Measurements from ENCODE around the gene EIF3I.

Gene EIF3I

DNA sequence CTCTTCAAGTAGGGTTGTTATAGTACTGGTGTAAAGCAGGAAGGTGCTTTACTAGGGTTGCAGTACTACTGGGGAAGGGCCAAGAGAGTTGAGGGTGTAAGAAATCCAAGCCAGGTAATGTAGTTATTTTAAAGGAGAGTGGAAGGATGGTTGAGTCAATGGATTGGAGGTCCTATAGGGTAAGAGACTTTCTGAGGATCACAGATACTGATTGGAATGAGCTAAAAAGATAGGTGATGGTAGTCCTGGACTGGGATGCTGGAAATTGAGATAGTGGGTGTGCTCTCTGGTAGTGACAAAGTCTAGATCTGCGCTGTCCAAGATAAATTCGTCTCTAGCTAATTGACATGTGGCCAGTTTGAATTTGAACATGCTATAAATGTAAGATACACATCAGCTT lies 35.7 kb upstream of the EIF3I start:
- Mint-ChIP-seq H3K4me3 (no peak overlapping the region), H3K4me1 (peaks cover 14% of the 10 kb centered on the region)

DNA sequence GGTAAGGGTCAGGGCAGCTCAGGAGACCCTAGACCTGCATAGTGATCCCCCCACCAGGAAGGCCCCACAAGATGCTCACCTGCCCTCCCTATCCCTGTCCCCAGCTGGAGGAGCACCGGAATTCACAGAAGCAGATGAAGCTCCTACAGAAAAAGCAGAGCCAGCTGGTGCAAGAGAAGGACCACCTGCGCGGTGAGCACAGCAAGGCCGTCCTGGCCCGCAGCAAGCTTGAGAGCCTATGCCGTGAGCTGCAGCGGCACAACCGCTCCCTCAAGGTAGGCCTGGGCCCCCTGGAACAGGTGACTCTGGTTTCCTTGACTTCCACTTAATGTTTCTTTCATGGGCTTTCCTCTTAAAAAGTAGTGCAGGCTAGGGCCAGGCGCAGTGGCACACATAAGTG lies 34.4 kb upstream of the EIF3I start:
- H3K36me3 Mint-ChIP-seq (ENCODE audit: low read depth), result peaks cover 74% of the 10 kb centered on the region
- DNase-seq, result no peak
- TF ChIP-seq, protein P1, sequence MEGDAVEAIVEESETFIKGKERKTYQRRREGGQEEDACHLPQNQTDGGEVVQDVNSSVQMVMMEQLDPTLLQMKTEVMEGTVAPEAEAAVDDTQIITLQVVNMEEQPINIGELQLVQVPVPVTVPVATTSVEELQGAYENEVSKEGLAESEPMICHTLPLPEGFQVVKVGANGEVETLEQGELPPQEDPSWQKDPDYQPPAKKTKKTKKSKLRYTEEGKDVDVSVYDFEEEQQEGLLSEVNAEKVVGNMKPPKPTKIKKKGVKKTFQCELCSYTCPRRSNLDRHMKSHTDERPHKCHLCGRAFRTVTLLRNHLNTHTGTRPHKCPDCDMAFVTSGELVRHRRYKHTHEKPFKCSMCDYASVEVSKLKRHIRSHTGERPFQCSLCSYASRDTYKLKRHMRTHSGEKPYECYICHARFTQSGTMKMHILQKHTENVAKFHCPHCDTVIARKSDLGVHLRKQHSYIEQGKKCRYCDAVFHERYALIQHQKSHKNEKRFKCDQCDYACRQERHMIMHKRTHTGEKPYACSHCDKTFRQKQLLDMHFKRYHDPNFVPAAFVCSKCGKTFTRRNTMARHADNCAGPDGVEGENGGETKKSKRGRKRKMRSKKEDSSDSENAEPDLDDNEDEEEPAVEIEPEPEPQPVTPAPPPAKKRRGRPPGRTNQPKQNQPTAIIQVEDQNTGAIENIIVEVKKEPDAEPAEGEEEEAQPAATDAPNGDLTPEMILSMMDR (IDR thresholded peaks at IDR 0.05), result no peak
- no peak overlapping the region for H3K4me3 Mint-ChIP-seq
- no peaks in the 10 kb centered on the region for H3K9me3 Mint-ChIP-seq
- H3K27ac Mint-ChIP-seq, result no peak overlapping the region
- H3K27me3 Mint-ChIP-seq (ENCODE audit: low read depth, poor library complexity), result peaks cover 3% of the 10 kb centered on the region
- peaks cover 11% of the 10 kb centered on the region for H3K4me1 Mint-ChIP-seq

More for the DNA sequence above, 35.7 kb upstream of the EIF3I start:
- peaks cover 3% of the 10 kb centered on the region for H3K27me3 Mint-ChIP-seq (ENCODE audit: low read depth, poor library complexity)
- H3K9me3 Mint-ChIP-seq, result no peaks in the 10 kb centered on the region
- H3K36me3 Mint-ChIP-seq (ENCODE audit: low read depth), result peaks cover 74% of the 10 kb centered on the region
- TF ChIP-seq, protein P1 (IDR thresholded peaks at IDR 0.05), result no peak
- no peak overlapping the region for H3K27ac Mint-ChIP-seq
- no peak for DNase-seq

DNA sequence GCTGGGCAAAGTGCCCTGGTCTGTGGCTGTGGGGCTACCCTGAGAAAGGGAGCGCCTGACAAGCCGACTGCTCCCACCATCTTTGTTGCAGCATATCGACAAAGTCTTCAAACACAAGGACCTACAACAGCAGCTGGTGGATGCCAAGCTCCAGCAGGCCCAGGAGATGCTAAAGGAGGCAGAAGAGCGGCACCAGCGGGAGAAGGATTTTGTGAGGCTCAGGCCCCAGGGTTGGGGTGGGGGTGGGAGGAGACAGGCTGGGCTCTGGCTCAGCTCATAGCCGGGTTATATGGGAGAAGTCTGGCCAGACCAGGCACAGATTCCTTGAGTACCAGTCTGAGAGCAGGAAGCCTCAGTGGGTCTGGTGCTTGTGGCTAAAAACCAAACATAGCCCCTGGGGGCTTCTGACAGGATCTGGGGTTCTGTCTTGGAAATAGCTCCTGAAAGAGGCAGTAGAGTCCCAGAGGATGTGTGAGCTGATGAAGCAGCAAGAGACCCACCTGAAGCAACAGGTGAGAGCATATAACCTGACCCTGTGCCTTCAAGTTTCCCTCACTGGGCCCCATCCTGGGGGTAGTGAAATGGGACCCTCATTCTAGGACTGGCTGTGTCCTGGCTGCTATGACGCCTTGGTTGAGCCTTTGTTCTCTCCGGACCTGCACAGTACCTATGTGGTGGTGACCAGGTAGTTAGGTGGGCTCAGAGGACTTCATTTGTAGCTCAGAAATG lies 29.8 kb upstream of the EIF3I start:
- H3K27me3 Mint-ChIP-seq (ENCODE audit: low read depth, poor library complexity), result peaks cover 8% of the 10 kb centered on the region
- H3K27ac Mint-ChIP-seq, result no peak overlapping the region
- H3K4me1 Mint-ChIP-seq, result peaks cover 6% of the 10 kb centered on the region
- H3K36me3 Mint-ChIP-seq (ENCODE audit: low read depth), result peaks cover 75% of the 10 kb centered on the region
- DNase-seq, result no peak
- TF ChIP-seq, protein P1 (IDR thresholded peaks at IDR 0.05), result no peak
- H3K9me3 Mint-ChIP-seq, result no peaks in the 10 kb centered on the region
- no peak overlapping the region for H3K4me3 Mint-ChIP-seq

DNA sequence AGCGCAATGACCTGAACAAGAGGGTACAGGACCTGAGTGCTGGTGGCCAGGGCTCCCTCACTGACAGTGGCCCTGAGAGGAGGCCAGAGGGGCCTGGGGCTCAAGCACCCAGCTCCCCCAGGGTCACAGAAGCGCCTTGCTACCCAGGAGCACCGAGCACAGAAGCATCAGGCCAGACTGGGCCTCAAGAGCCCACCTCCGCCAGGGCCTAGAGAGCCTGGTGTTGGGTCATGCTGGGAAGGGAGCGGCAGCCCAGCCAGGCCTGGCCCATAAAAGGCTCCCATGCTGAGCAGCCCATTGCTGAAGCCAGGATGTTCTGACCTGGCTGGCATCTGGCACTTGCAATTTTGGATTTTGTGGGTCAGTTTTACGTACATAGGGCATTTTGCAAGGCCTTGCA lies 27.2 kb upstream of the EIF3I start:
- H3K27ac Mint-ChIP-seq, result no peak overlapping the region
- no peak overlapping the region for H3K4me3 Mint-ChIP-seq
- no peak for DNase-seq
- no peaks in the 10 kb centered on the region for H3K9me3 Mint-ChIP-seq
- TF ChIP-seq, protein P1 (IDR thresholded peaks at IDR 0.05), result no peak
- peaks cover 54% of the 10 kb centered on the region for H3K36me3 Mint-ChIP-seq (ENCODE audit: low read depth)
- peaks cover 26% of the 10 kb centered on the region for H3K4me1 Mint-ChIP-seq
- H3K27me3 Mint-ChIP-seq (ENCODE audit: low read depth, poor library complexity), result peaks cover 5% of the 10 kb centered on the region

DNA sequence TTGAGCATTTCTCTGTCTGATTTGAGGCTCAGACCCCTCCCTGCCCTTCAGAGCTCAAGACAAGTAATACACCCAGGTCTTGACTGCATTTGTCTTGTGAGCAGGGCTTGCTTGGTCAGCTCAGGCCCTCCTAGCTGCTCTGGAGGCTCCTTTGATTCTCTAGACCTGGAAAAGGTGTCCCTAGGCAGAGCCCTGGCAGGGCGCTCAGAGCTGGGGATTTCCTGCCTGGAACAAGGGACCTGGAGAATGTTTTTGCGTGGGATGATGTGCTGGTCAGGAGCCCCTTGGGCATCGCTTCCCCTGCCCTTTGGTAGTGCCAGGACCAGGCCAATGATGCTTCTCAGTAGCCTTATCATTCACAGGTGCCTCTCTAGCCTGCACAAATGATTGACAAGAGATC lies 26.7 kb upstream of the EIF3I start:
- no peaks in the 10 kb centered on the region for H3K9me3 Mint-ChIP-seq
- H3K4me1 Mint-ChIP-seq, result peaks cover 32% of the 10 kb centered on the region
- TF ChIP-seq, protein P1 (IDR thresholded peaks at IDR 0.05), result no peak
- no peak for DNase-seq
- H3K27me3 Mint-ChIP-seq (ENCODE audit: low read depth, poor library complexity), result peaks cover 5% of the 10 kb centered on the region
- H3K4me3 Mint-ChIP-seq, result no peak overlapping the region
- H3K36me3 Mint-ChIP-seq (ENCODE audit: low read depth), result peaks cover 50% of the 10 kb centered on the region
- no peak overlapping the region for H3K27ac Mint-ChIP-seq

Data from nephron progenitor cell (in vitro differentiated cells).